Spleen (tissue), 7 donors: ENCODE data around the gene CCND3.

Source experiments
- CTCF ChIP-seq, 11 experiments: fragments of 200-600 bp in 7 of 11; fragments of 450-650 bp in 4 of 11; sonication (generic) in 4 of 11; IDR thresholded peaks in 8 of 11; conservative IDR thresholded peaks in 3 of 11; 1 replicate in 7 of 11; 2 replicates in 4 of 11; pipeline versions ENCODE4 v1.4.0 to v1.8.0; 2016 to 2021; ENCODE audit warnings: antibody characterized with exemption in 11 of 11, inconsistent platforms in 4 of 11, mild to moderate bottlenecking in 1 of 11
- POLR2AphosphoS5 ChIP-seq, 3 donors: sonication (generic); formaldehyde crosslinking; IDR thresholded peaks; one replicate each; pipeline ENCODE4 v1.5.1; 2017; ENCODE audit warnings: antibody characterized with exemption in 3 of 3
- donor health status: DM: no; HTN: no; CAD: no; lungs with moderate emphysema.
- donor health status: DM: no; HTN: no; CAD: no.
- donor health status: DM: no; HTN: no; CAD: no.

- TF ChIP-seq POLR2AphosphoS5 (IDR thresholded peaks at IDR 0.05): no peak
- no peak for TF ChIP-seq CTCF (IDR thresholded peaks at IDR 0.05 in 8 of 11, conservative IDR thresholded peaks at IDR 0.05 in 3 of 11)
These were observed 31.2 kb upstream of the CCND3 start for GRCh38 chr6:41972826-41973225.
